GM12801 (cell line): Measurements from ENCODE around the gene EXOC6B.

Experiments used
- CTCF ChIP-seq: IDR thresholded peaks from one replicate; pipeline ENCODE4 v1.5.1; 2011; ENCODE audit warnings: control low read depth; ENCODE audit not compliant: insufficient read length; ENCODE audit errors: extremely low read depth

The EXOC6B gene

DNA sequence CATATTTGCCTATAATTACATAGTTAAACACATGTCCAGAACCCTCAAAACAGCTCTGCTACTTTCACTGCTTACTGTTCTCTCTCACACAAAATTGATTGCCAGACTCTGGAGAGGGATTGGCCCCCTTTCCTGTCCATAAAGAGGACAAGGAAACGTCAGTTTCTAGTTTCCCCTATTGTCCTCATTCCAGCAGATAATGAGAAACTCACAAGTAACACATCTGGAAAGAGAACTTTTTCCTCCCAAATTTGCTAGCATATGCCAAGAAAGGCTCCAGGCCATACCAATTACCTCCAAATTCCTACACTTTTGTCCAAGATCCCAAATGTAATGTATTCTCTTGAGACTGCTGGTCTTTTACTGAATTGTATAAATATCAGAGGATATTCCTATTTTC, 200.5 kb downstream of the EXOC6B start:
- no peak for TF ChIP-seq CTCF

GRCh38 chr2:72623481-72623880, 202.4 kb downstream of the EXOC6B start:
- TF ChIP-seq CTCF, result no peak

DNA sequence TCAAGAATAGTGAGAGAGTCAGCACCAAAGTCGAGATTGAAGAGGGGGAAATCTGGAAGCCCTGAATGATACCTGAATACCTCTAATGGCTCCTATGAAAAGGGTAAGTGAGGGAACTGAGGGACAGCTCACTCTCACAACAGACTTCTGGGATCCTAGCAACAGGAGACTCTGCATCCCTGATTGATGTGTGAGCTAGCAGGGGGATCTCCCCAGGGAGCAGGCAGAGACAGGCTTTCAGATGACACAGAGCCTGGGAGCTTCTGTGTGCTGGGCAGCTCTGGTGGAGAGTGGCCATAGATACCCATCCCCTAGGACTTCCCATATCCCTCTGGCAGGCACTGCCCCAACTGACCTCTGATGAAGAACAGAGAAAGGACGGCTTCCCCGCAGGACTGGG, 206.2 kb downstream of the EXOC6B start:
- TF ChIP-seq CTCF, result no peak

DNA sequence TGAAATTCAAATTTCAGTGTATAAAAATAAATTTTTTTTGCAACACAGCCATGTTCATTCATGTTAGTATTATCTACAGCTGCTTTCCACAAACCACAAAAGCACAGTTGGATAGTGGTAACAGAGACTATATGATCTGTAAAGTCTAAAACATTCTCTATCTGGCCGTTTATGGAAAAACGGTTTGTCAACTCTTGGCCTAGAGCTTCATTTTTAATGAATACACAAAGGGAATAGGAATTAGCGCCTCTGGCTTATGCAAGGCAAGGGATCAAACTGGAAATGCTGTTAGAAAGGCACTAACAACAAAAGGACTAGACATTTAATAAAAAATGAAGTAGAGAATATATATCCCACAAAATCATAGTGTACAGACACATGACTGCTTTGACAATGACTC, 211.9 kb downstream of the EXOC6B start:
- no peak for TF ChIP-seq CTCF

DNA sequence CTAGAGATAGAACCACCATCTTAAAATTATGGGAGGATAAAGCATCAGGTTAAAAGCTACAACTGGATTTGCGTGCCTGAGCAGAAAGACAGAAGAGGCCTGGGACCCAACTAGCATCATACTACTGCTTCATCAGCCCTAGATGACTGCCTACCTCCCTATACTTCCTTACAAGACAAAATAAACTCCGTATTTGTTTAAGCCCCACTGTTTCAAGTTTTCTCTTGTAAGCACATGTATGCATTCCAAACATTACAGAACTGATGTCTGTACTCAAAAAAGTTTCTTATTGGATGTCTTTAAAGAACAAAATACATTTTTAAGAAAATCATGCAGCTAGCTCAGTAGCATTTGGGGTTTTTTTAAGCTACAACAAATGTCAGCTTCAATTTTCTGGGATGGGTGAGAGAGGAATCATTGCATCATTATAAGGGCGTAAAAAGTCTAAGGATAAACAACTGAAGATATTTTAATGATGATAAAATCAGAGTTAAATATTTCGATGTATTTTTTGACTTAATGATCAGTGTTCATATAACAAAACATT, 213.1 kb downstream of the EXOC6B start:
- TF ChIP-seq CTCF, result no peak

DNA sequence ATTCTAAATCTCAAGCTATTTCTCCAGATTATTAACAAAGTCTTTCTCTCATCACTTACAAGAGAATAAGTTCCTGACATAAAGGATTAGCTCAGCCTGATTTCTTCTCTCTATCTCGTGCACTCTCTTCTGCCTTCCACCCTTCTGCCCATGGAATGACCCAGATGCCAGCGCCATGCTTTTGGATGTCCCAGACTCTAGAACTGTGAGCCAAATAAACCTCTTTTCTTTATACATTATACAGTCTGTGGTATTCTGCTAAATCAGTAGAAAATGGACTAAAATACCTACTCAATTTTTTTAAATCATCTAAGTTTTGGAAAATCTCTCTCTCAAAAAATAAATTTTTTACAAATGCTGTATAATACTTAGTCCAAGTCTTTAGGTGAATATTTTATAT, 218.6 kb downstream of the EXOC6B start:
- TF ChIP-seq CTCF, result no peak

DNA sequence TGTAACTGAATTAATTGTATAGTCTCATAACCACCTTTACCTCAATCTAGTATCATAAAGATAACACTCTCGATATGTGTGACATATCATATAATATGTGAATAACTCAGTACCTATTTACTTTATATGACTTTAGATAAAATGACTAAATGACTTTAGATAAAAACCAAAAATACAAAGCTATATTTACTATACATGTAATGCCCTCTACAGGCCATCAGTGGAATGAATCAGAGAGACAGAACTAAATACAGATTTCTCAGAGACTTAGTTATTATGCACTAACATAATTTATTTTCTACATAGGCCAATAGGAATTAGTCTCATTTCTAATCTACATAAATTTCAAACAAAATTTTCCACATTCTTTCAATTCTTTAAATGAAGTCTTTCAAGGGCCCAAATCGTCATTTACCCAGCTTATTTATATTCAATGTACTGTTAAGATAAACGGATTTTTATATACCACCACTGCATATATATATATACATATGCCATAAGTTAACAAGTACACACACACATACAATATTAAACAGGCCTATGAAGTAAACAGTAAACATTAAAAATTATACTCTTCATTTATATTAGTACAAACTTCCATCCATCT, 219.9 kb downstream of the EXOC6B start:
- TF ChIP-seq CTCF, result no peak
